ENCODE measurements around the gene TIMM10B.

Gene TIMM10B

GRCh38 chr11:6481012-6481923 lies at the start of gene TIMM10B, which contains the start of gene ARFIP2:
TIMM10B (plus strand) TSS chr11:6481501; CDS start chr11:6481517, 16 bp downstream.
ARFIP2 (minus strand) TSS chr11:6481331; CDS start chr11:6480421, 910 bp downstream.
- DNase-seq, result peak; percentile 92

GRCh38 chr11:6431861-6432260 lies 49.4 kb upstream of the TIMM10B start:
- no peak for DNase-seq

GRCh38 chr11:6433998-6434660 lies 47.2 kb upstream of the TIMM10B start:
- DNase-seq, result peak; percentile 12

- DNase-seq, result no peak
Measured at GRCh38 chr11:6437423-6437822, 43.9 kb upstream of the TIMM10B start.

GRCh38 chr11:6437993-6438392 lies 43.3 kb upstream of the TIMM10B start:
- DNase-seq, result no peak

GRCh38 chr11:6438979-6439571 lies 42.2 kb upstream of the TIMM10B start:
- DNase-seq, result peak; percentile 10

GRCh38 chr11:6440906-6441358 lies 40.4 kb upstream of the TIMM10B start, which contains the start of gene HPX:
HPX (minus strand) TSS chr11:6440987; CDS start chr11:6440963, 24 bp downstream.
- DNase-seq, result no peak

GRCh38 chr11:6442441-6442840 lies 38.9 kb upstream of the TIMM10B start:
- no peak for DNase-seq

GRCh38 chr11:6443269-6444003 lies 37.9 kb upstream of the TIMM10B start:
- DNase-seq, result peak; percentile 21

GRCh38 chr11:6448574-6448973 lies 32.7 kb upstream of the TIMM10B start:
- no peak for DNase-seq

GRCh38 chr11:6452219-6452618 lies 29.1 kb upstream of the TIMM10B start:
- DNase-seq, result no peak

GRCh38 chr11:6453152-6453551 lies 28.1 kb upstream of the TIMM10B start:
- DNase-seq, result no peak

- no peak for DNase-seq
Measured at GRCh38 chr11:6455070-6455469, 26.2 kb upstream of the TIMM10B start.

- DNase-seq, result no peak
Measured at GRCh38 chr11:6456361-6457073, 24.8 kb upstream of the TIMM10B start.

GRCh38 chr11:6457581-6458320 lies 23.6 kb upstream of the TIMM10B start:
- DNase-seq, result no peak

- DNase-seq, result no peak
Measured at GRCh38 chr11:6458352-6459098, 22.8 kb upstream of the TIMM10B start.

- DNase-seq, result no peak
Measured at GRCh38 chr11:6459099-6459450, 22.2 kb upstream of the TIMM10B start.

GRCh38 chr11:6468712-6469495 lies 12.4 kb upstream of the TIMM10B start:
- DNase-seq, result no peak

- DNase-seq, result no peak
Measured at GRCh38 chr11:6469599-6469998, 11.7 kb upstream of the TIMM10B start.

- DNase-seq, result no peak
Measured at GRCh38 chr11:6472934-6473333, 8.4 kb upstream of the TIMM10B start.
